B cell (primary cell): Measurements from ENCODE around the gene INPP5B. TPM values are rescaled to one million over a fixed set of nuclear protein-coding genes. Genes with fewer than 3 reads are reported as not detected.

ENCODE experiments used
- ATAC-seq: fragments of 200-7000 bp; cut with Tn5 transposase; one replicate; pipeline ENCODE4 v1.10.0; 2021; ENCODE audit warnings: low read depth, mild to moderate bottlenecking, moderate number of reproducible peaks, moderate library complexity
- CTCF ChIA-PET: fragments of 350-600 bp; sonication (Branson Sonifier 250); formaldehyde crosslinking; loops from one replicate; lab custom pipeline; 2021; ENCODE audit warnings: antibody characterized with exemption, inconsistent platforms; lab: Charles Lee
- POLR2A ChIA-PET: fragments of 350-600 bp; sonication (Branson Sonifier 250); formaldehyde crosslinking; loops from one replicate; lab custom pipeline; 2021; ENCODE audit warnings: antibody characterized with exemption; lab: Charles Lee
- DNase-seq: peaks from one replicate; pipeline ENCODE4 v3.0.0; 2013
- H2AFZ ChIP-seq: 2 replicates; pipeline ENCODE4 v1.6.1; 2012; ENCODE audit warnings: mild to moderate bottlenecking, low read depth, low read length; ENCODE audit not compliant: insufficient read depth, poor library complexity, severe bottlenecking
- H3K27ac ChIP-seq, 2 donors: 1 replicate in 1 of 2; 2 replicates in 1 of 2; pipeline ENCODE4 v1.5.1; 2012 to 2013; ENCODE audit warnings: low read length in 2 of 2, mild to moderate bottlenecking in 2 of 2, moderate library complexity in 1 of 2
- H3K27me3 ChIP-seq, 4 experiments: fragments of 200-600 bp in 1 of 4; sonication (generic) in 1 of 4; replicated peaks in 1 of 4; 1 replicate in 2 of 4; 2 replicates in 2 of 4; pipeline versions ENCODE4 v1.6.1 to v1.7.0; 2013 to 2016; ENCODE audit warnings: low read length in 3 of 4, mild to moderate bottlenecking in 2 of 4, mixed read lengths in 1 of 4, moderate library complexity in 1 of 4; ENCODE audit not compliant: insufficient read depth in 4 of 4, control insufficient read depth in 3 of 4; ENCODE audit errors: control extremely low read depth in 1 of 4
- H3K36me3 ChIP-seq, 2 experiments: replicated peaks in 1 of 2; 1 replicate in 1 of 2; 2 replicates in 1 of 2; pipeline versions ENCODE4 v1.6.1 to v1.7.1; 2013; ENCODE audit warnings: low read length in 1 of 2; ENCODE audit not compliant: insufficient read depth in 2 of 2, control insufficient read depth in 1 of 2; ENCODE audit errors: control extremely low read depth in 1 of 2, extremely low read depth in 1 of 2
- H3K4me1 ChIP-seq, 2 donors: fragments of 200-600 bp in 1 of 2; sonication (generic) in 1 of 2; 1 replicate in 1 of 2; 2 replicates in 1 of 2; pipeline versions ENCODE4 v1.5.1 to v1.6.1; 2013 to 2017; ENCODE audit warnings: low read length in 2 of 2; ENCODE audit not compliant: control insufficient read depth in 2 of 2, insufficient read depth in 2 of 2
- H3K4me2 ChIP-seq: replicated peaks from 2 replicates; pipeline ENCODE3; 2012; ENCODE audit warnings: mild to moderate bottlenecking, low read depth, low read length; ENCODE audit not compliant: poor library complexity, severe bottlenecking
- H3K4me3 ChIP-seq, 5 experiments: fragments of 200-600 bp in 1 of 5; sonication (generic) in 1 of 5; 1 replicate in 3 of 5; 2 replicates in 2 of 5; pipeline versions ENCODE4 v1.5.1 to v1.7.0; 2011 to 2016; ENCODE audit warnings: low read length in 4 of 5, mild to moderate bottlenecking in 4 of 5, low read depth in 2 of 5, control low read depth in 1 of 5, moderate library complexity in 1 of 5; ENCODE audit not compliant: insufficient read depth in 1 of 5; ENCODE audit errors: control extremely low read depth in 1 of 5, extremely low read depth in 1 of 5
- H3K79me2 ChIP-seq: fragments of 200-600 bp; sonication (generic); one replicate; pipeline ENCODE4 v1.6.0; 2016; ENCODE audit warnings: low read length; ENCODE audit not compliant: control insufficient read depth, insufficient read depth
- H3K9ac ChIP-seq: fragments of 200-600 bp; sonication (generic); 2 replicates; pipeline ENCODE4 v1.6.1; 2017; ENCODE audit warnings: mild to moderate bottlenecking, low read length, moderate library complexity
- H3K9me3 ChIP-seq, 3 donors: one replicate each; pipeline versions ENCODE4 v1.6.1 to v1.7.1; 2013; ENCODE audit warnings: low read length in 2 of 3; ENCODE audit not compliant: control insufficient read depth in 2 of 3, insufficient read depth in 1 of 3; ENCODE audit errors: control extremely low read depth in 1 of 3
- H4K20me1 ChIP-seq: 2 replicates; pipeline ENCODE4 v1.6.0; 2012; ENCODE audit warnings: mild to moderate bottlenecking, low read length; ENCODE audit not compliant: insufficient read depth, control insufficient read depth, poor library complexity, severe bottlenecking
- H3K27ac Mint-ChIP-seq: one replicate; pipeline ENCODE4 v1.8.0; 2021; ENCODE audit warnings: mixed read lengths
- H3K27me3 Mint-ChIP-seq: one replicate; pipeline ENCODE4 v1.8.0; 2021; ENCODE audit warnings: mixed read lengths
- H3K4me1 Mint-ChIP-seq: one replicate; pipeline ENCODE4 v1.8.0; 2021; ENCODE audit warnings: mixed read lengths
- H3K4me3 Mint-ChIP-seq: one replicate; pipeline ENCODE4 v1.8.0; 2021; ENCODE audit warnings: mixed read lengths
- H3K9me3 Mint-ChIP-seq: one replicate; pipeline ENCODE4 v1.8.0; 2022; ENCODE audit warnings: mixed read lengths; ENCODE audit not compliant: insufficient read depth
- EZH2 ChIP-seq: IDR thresholded peaks from 2 replicates; pipeline ENCODE4 v1.6.1; 2012; ENCODE audit warnings: borderline replicate concordance, low read depth, mild to moderate bottlenecking, moderate library complexity, low read length; ENCODE audit not compliant: insufficient read depth, poor library complexity, severe bottlenecking
- WGBS: methylation state at CpG from one replicate; pipeline ENCODE4 v1.1.5; 2013; ENCODE audit warnings: missing lambda C conversion rate; ENCODE audit not compliant: insufficient coverage; 5-methylcytosine and 5-hydroxymethylcytosine counted together
- intact Hi-C: fragments of 100-400 bp; cut with micrococcal nuclease; formaldehyde crosslinking; loops from one replicate; pipeline ENCODE4 v1.10.0; 2022
- polyA plus RNA-seq: library from polyadenylated mRNA; depleted of rRNA; stranded (reverse); fragments of >200 nt; gene quantifications from 2 replicates; pipeline ENCODE4 v1.2.3, GENCODE V29; 2012
- total RNA-seq, 2 donors: library from RNA; stranded (reverse); fragments of 120-200 nt in 1 of 2; gene quantifications; 1 replicate in 1 of 2; 2 replicates in 1 of 2; pipeline versions ENCODE4 v1.2.3 to v1.2.4, GENCODE V29; 2013 to 2022
- TF ChIP-seq, protein P1 (sequence below): fragments of 200-600 bp; IDR thresholded peaks from one replicate; pipeline ENCODE4 v1.8.0; 2022; ENCODE audit warnings: antibody characterized with exemption, mild to moderate bottlenecking

The INPP5B gene
- total and polyA plus RNA-seq, 2 donors (not counting 1 experiment from before 2014, with no cell fraction given), result 45.4 to 63.3 TPM

DNA sequence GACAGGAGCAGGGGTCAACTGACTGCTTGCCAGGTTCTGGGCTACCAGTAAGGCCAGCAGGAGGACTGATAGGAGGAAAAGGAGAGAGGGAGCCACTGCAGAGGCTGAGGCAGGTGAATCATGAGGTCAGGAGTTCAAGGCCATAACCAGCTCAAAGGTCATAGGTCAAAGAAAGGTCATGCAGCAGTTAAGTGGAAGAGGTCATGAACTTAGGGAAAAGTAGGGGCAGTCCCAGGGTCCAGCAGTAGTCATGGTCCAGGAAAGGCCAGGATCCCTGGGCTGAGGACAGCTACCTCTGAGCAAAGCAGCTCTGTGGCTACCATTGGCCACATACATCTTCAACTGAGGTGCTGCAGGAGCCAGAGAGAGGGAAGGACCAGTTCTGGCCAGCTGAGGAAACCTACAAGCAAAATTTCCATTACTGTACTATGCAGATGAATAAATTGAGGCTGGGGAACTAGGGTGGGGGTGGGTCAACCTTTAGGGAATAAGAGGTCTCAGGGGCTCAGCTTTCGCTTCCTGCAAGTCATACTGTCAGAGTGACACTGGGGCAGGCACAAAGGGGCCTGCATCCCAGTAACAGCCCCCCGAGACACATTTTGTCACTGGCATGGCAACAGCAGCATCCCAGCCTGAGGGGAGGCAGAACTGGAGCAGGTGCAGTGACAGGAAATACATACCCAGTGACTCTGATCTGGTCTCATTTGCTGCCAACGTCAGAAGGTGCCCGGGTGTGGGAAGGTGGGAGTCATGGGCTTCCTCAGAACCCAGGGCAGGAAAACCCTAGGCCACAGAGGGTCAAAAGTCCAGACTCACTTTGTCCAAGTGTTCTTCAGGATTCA, 5.2 kb upstream of the INPP5B start:
- ChIA-PET POLR2A (no interaction called here), CTCF (no interaction called here)
- TF ChIP-seq, protein P1, sequence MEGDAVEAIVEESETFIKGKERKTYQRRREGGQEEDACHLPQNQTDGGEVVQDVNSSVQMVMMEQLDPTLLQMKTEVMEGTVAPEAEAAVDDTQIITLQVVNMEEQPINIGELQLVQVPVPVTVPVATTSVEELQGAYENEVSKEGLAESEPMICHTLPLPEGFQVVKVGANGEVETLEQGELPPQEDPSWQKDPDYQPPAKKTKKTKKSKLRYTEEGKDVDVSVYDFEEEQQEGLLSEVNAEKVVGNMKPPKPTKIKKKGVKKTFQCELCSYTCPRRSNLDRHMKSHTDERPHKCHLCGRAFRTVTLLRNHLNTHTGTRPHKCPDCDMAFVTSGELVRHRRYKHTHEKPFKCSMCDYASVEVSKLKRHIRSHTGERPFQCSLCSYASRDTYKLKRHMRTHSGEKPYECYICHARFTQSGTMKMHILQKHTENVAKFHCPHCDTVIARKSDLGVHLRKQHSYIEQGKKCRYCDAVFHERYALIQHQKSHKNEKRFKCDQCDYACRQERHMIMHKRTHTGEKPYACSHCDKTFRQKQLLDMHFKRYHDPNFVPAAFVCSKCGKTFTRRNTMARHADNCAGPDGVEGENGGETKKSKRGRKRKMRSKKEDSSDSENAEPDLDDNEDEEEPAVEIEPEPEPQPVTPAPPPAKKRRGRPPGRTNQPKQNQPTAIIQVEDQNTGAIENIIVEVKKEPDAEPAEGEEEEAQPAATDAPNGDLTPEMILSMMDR, result no peak
- no peak for TF ChIP-seq EZH2
- H3K9me3 ChIP-seq, result no peaks in the 10 kb centered on the region
- no peak overlapping the region for H3K27ac Mint-ChIP-seq
- peaks cover 5 to 7% of the 10 kb centered on the region in 2 donors for H3K4me1 ChIP-seq
- H3K4me3 Mint-ChIP-seq, result no peak overlapping the region
- no peak overlapping the region for H3K9ac ChIP-seq
- no peak overlapping the region for H2AFZ ChIP-seq
- H4K20me1 ChIP-seq, result no peaks in the 10 kb centered on the region
- H3K9me3 Mint-ChIP-seq, result no peaks in the 10 kb centered on the region
- no peaks in the 10 kb centered on the region for H3K79me2 ChIP-seq
- intact Hi-C loops, result no loop called here
- no peak for ATAC-seq
- H3K27me3 ChIP-seq, result no peaks in the 10 kb centered on the region
- no peaks in the 10 kb centered on the region for H3K27me3 Mint-ChIP-seq
- H3K36me3 ChIP-seq, result peaks cover 0 to 5% of the 10 kb centered on the region in 2 experiments
- no peak overlapping the region for H3K27ac ChIP-seq
- H3K4me2 ChIP-seq, result no peak overlapping the region
- peaks cover 6% of the 10 kb centered on the region for H3K4me1 Mint-ChIP-seq
- DNase-seq, result no peak
- 49% methylated on average over 4 of the region's 4 CpGs for WGBS
- H3K4me3 ChIP-seq, result no peak overlapping the region

DNA sequence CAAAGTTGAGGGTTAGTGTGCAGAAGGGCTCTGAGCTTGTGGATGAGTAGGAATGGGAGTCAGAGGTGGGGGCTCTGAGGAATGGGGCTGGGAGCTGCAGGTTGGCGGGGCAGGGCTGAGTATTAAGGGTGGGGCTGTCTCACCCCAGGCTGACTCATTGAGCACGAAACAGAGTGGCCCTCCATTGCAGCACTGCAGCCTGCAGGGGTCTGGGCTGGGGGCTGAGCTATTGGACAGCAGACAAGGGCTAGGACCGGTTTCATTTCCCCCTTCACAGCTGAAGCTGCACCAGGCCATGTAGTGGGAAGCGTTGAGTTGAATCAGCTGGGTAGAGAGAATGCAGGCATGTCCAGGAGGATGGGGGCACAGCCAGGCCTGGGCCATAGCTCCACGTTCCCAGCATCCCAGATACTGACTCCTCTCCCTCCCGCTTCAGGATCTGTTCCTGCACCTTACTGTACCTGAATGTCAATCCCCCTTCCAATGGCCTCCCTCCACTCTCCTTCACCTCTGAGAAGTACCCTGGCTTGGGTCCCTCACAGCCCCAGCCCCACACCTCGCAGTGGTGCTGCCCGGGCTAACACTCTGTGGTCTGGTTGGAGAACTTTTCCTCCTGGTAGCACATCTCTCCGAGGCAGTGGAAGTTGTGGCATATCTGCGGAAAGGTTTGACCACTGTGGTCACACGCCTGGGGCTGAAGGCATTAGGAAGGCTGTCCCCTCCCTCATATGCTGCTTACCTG, 4.4 kb upstream of the INPP5B start:
- peaks cover 10 to 15% of the 10 kb centered on the region in 2 donors for H3K4me1 ChIP-seq
- intact Hi-C loops, result no loop called here
- ChIA-PET POLR2A (no interaction called here), CTCF (no interaction called here)
- no peak for DNase-seq
- H3K79me2 ChIP-seq, result no peaks in the 10 kb centered on the region
- no peak overlapping the region for H2AFZ ChIP-seq
- H3K9me3 Mint-ChIP-seq, result no peaks in the 10 kb centered on the region
- no peak overlapping the region for H3K4me3 ChIP-seq
- H3K4me3 Mint-ChIP-seq, result no peak overlapping the region
- TF ChIP-seq, protein P1, result no peak
- TF ChIP-seq EZH2, result no peak
- H3K27me3 ChIP-seq, result no peaks in the 10 kb centered on the region
- H3K36me3 ChIP-seq, result no peaks in the 10 kb centered on the region
- no peaks in the 10 kb centered on the region for H3K27me3 Mint-ChIP-seq
- ATAC-seq, result no peak
- H3K27ac ChIP-seq, result no peak overlapping the region
- H3K4me1 Mint-ChIP-seq, result peaks cover 13% of the 10 kb centered on the region
- H3K4me2 ChIP-seq, result no peak overlapping the region
- 82% methylated on average over 9 of the region's 11 CpGs for WGBS
- no peaks in the 10 kb centered on the region for H3K9me3 ChIP-seq
- H4K20me1 ChIP-seq, result no peaks in the 10 kb centered on the region
- H3K9ac ChIP-seq, result no peak overlapping the region
- H3K27ac Mint-ChIP-seq, result no peak overlapping the region
